ENCODE data around the gene ICAM1. TPM values are rescaled to one million over a fixed set of nuclear protein-coding genes. Genes with fewer than 3 reads are reported as not detected.
A peak's percentile ranks its signal among the peaks of the same experiment; 100 is the strongest.

Gene ICAM1
- total RNA-seq, 1 donor from 2014 or later: 0.80 TPM

GRCh38 chr19:10335352-10335985 is 64.5 kb downstream of the ICAM1 start:
- no peaks in the 10 kb centered on the region for H3K9me3 ChIP-seq (ENCODE audit: low read depth)
- Mint-ChIP-seq H3K27me3 (ENCODE audit: insufficient read depth, low read depth) (peaks cover 11% of the 10 kb centered on the region), H3K27ac (no peak overlapping the region), H3K9me3 (no peaks in the 10 kb centered on the region), H3K36me3 (no peaks in the 10 kb centered on the region), H3K4me3 (peak overlapping the region; percentile 98), H3K4me1 (peaks cover 22% of the 10 kb centered on the region)
- H3F3A ChIP-seq (ENCODE audit: low read depth): peaks cover 10% of the 10 kb centered on the region
- H3K4me1 ChIP-seq: peaks cover 16% of the 10 kb centered on the region
- H2AFZ ChIP-seq (replicated peaks): no peak overlapping the region
- peaks cover 7% of the 10 kb centered on the region for H3K27me3 ChIP-seq
- H3K4me3 ChIP-seq: peak overlapping the region; percentile 71
- H3K36me3 ChIP-seq: no peaks in the 10 kb centered on the region
- peak overlapping the region; percentile 81 for H3K4me2 ChIP-seq
- peaks cover 25% of the 10 kb centered on the region for H3K79me2 ChIP-seq (ENCODE audit: low read depth)
- no peak overlapping the region for H3K9ac ChIP-seq
- TF ChIP-seq EZH2phosphoT487 (IDR thresholded peaks at IDR 0.05) (no peak), EZH2 (IDR thresholded peaks at IDR 0.05) (no peak)
- TF ChIP-seq, protein P1, sequence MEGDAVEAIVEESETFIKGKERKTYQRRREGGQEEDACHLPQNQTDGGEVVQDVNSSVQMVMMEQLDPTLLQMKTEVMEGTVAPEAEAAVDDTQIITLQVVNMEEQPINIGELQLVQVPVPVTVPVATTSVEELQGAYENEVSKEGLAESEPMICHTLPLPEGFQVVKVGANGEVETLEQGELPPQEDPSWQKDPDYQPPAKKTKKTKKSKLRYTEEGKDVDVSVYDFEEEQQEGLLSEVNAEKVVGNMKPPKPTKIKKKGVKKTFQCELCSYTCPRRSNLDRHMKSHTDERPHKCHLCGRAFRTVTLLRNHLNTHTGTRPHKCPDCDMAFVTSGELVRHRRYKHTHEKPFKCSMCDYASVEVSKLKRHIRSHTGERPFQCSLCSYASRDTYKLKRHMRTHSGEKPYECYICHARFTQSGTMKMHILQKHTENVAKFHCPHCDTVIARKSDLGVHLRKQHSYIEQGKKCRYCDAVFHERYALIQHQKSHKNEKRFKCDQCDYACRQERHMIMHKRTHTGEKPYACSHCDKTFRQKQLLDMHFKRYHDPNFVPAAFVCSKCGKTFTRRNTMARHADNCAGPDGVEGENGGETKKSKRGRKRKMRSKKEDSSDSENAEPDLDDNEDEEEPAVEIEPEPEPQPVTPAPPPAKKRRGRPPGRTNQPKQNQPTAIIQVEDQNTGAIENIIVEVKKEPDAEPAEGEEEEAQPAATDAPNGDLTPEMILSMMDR (IDR thresholded peaks at IDR 0.05): no peak
- DNase-seq (ENCODE audit: low spot score): no peak
- H4K20me1 ChIP-seq (ENCODE audit: low read depth): peaks cover 36% of the 10 kb centered on the region
- H3K27ac ChIP-seq: no peak overlapping the region

Small RNA genes lying within 50 kb of the gene (microRNA-seq; reads per million reads assigned to microRNA genes)
- not detected for gene MIR4322

Small RNA genes lying within 50 kb of the gene (small RNA-seq; reads per million reads assigned to genes)
- gene AC011511.1 (not detected), gene AC011511.4 (not detected), gene MIR4322 (not detected)

Other genes starting within 250 kb of the ICAM1 start
- 0.15 and 2.0 TPM in 2 replicates for gene SHFL, start 184.8 kb upstream of the ICAM1 start, total RNA-seq (ENCODE audit: low replicate concordance)
- 0.09 TPM in 1 of 2 replicates, not detected in the other for gene ANGPTL6, start 168.4 kb upstream of the ICAM1 start, total RNA-seq (ENCODE audit: low replicate concordance)
- gene PPAN, start 164.8 kb upstream of the ICAM1 start, total RNA-seq (ENCODE audit: low replicate concordance): 6.6 and 23.3 TPM in 2 replicates
- gene P2RY11, start 159.4 kb upstream of the ICAM1 start, total RNA-seq (ENCODE audit: low replicate concordance): 2.2 TPM in 1 of 2 replicates, not detected in the other
- 170 and 215 TPM in 2 replicates for gene EIF3G, start 151.2 kb upstream of the ICAM1 start, total RNA-seq (ENCODE audit: low replicate concordance)
- gene DNMT1, start 76.2 kb upstream of the ICAM1 start, total RNA-seq (ENCODE audit: low replicate concordance): 203 and 204 TPM in 2 replicates
- 8.5 and 18.8 TPM in 2 replicates for gene S1PR2, start 39.8 kb upstream of the ICAM1 start, total RNA-seq (ENCODE audit: low replicate concordance)
- gene MRPL4, start 18.9 kb upstream of the ICAM1 start, total RNA-seq (ENCODE audit: low replicate concordance): 22.5 and 57.4 TPM in 2 replicates
- gene ICAM4, start 15.8 kb downstream of the ICAM1 start, total RNA-seq (ENCODE audit: low replicate concordance): 0.15 TPM in 1 of 2 replicates, not detected in the other
- gene ICAM5, start 18.8 kb downstream of the ICAM1 start, total RNA-seq (ENCODE audit: low replicate concordance): 0.46 TPM in 1 of 2 replicates, not detected in the other
- 2.4 and 4.6 TPM in 2 replicates for gene ZGLP1, start 38.7 kb downstream of the ICAM1 start, total RNA-seq (ENCODE audit: low replicate concordance)
- gene FDX2, start 44.9 kb downstream of the ICAM1 start, total RNA-seq (ENCODE audit: low replicate concordance): 7.4 and 11.4 TPM in 2 replicates
- gene RAVER1, start 62.4 kb downstream of the ICAM1 start, total RNA-seq (ENCODE audit: low replicate concordance): 5.4 and 24.3 TPM in 2 replicates
- 1.3 and 3.5 TPM in 2 replicates for gene ICAM3, start 68.5 kb downstream of the ICAM1 start, total RNA-seq (ENCODE audit: low replicate concordance)
- gene TYK2, start 109.5 kb downstream of the ICAM1 start, total RNA-seq (ENCODE audit: low replicate concordance): 20.7 and 44.9 TPM in 2 replicates
- gene CDC37, start 132.4 kb downstream of the ICAM1 start, total RNA-seq (ENCODE audit: low replicate concordance): 142 and 211 TPM in 2 replicates
- 0.37 and 1.5 TPM in 2 replicates for gene PDE4A, start 149.4 kb downstream of the ICAM1 start, total RNA-seq (ENCODE audit: low replicate concordance)
- 25.2 and 41.7 TPM in 2 replicates for gene KEAP1, start 232.2 kb downstream of the ICAM1 start, total RNA-seq (ENCODE audit: low replicate concordance)
- 0.15 and 1.1 TPM in 2 replicates for gene S1PR5, start 246.3 kb downstream of the ICAM1 start, total RNA-seq (ENCODE audit: low replicate concordance)

Data from neural progenitor cell (in vitro differentiated cells).